ENCODE measurements around the gene MAML3.

DNA sequence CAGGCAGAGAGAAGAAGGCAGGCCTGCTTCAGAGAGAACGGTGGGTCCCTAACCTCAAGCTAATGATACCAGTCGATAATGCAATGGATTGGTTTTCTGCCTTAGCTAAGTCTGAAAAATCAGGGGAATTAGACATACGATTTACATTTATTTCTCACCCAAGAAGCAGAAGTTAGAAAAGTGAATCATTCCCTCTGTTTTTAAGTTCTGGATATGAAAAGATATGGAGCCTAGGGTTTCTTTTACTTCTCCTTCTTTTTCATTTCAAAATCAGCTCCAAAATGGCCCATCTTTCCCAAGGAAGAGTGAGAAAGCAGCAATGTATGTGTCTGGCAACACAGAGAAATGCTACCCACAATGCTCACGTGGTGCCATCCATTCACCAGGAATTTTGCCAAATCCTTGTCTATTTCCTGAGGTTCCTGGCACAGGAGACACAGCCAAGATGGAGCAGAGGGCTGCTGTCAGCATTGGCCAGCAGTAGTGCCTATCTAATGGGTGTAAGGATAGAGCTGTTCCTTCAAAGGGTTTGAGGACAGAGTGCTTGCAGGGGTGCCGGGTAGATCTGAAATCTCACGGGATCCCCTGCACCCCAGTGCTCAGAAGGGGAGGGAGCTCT is 231.5 kb downstream of the MAML3 start:
- TF ChIP-seq, protein P1, sequence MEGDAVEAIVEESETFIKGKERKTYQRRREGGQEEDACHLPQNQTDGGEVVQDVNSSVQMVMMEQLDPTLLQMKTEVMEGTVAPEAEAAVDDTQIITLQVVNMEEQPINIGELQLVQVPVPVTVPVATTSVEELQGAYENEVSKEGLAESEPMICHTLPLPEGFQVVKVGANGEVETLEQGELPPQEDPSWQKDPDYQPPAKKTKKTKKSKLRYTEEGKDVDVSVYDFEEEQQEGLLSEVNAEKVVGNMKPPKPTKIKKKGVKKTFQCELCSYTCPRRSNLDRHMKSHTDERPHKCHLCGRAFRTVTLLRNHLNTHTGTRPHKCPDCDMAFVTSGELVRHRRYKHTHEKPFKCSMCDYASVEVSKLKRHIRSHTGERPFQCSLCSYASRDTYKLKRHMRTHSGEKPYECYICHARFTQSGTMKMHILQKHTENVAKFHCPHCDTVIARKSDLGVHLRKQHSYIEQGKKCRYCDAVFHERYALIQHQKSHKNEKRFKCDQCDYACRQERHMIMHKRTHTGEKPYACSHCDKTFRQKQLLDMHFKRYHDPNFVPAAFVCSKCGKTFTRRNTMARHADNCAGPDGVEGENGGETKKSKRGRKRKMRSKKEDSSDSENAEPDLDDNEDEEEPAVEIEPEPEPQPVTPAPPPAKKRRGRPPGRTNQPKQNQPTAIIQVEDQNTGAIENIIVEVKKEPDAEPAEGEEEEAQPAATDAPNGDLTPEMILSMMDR (IDR thresholded peaks at IDR 0.05), result no peak
- no peak for TF ChIP-seq POLR2A (IDR thresholded peaks at IDR 0.05)

Measured in lower leg skin (tissue), 3 donors.